Stimulated activated CD4-positive, alpha-beta T cell treated with anti-CD3 and anti-CD28 coated beads, Interleukin-1b, Interleukin-23, amount 100 ng/mL, for 24 hours (primary cell): Measurements from ENCODE around the gene DOCK9.

Experiments used
- DNase-seq, 4 experiments: peaks; one replicate each; pipeline ENCODE4 v3.0.0-alpha.2; 2020; ENCODE audit warnings: low read depth in 4 of 4, low spot score in 1 of 4

DOCK9 gene

DNA sequence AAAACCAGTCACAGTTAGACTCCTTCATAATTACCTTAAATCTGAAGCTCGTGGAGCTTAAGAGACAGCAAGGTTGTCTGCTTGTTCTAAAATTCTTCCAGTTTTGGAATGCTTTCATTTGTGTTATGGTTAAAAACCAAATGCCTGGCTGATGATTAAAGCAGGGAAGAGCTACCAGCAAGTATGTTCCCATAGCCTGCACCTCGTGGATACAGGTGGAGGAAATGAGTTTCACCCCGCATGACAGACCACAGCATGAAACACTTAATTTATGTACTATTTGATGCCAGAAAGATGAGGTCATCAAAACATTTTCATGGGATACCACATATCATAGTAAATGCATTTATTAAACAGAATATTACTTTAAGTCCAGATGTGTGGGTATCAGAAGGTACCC is 416 bp upstream of the DOCK9 start:
- DNase-seq, result no peak

GRCh38 chr13:98976941-98977340 is 923 bp downstream of the DOCK9 start:
- DNase-seq, result no peak

DNA sequence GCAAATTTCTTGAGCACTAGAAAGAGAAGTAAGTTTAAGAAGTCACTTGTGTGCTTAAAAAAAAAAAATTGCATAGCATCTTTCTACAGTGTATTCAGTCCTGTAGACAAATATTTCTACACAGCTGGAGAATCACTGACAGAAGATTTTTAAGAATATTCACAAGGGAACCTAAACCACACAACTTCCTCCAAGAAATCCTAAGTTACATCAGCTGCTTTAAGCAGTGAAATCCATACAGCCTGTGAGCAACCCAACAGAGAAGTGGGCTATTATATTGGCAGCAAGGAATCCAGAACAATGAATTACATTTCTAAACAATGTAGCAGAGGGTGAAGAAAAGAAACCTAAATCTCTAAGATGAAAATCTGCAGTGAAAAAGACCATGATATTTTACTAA is 1.5 kb downstream of the DOCK9 start:
- DNase-seq, result no peak

DNA sequence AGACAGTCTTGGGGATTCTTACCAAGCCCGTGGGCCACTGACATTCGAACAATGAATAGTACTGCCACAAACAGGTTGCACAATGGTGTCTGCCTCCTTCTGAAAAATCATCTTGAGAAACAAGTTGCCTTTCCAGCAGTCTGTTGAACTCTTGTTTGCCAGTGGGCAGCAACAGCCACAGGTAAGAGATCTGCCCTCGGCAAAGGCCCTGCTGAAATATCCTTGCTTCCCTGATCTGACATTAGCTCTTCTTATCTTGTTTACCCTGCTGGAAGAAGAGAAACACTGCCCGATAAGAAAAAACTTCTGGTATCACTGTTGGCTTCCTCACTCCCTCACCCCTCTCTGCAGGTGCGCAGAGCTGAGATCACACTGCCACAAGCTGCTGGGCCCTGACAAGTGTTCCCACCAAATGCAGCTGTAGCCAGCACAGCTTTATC is 2.0 kb downstream of the DOCK9 start:
- DNase-seq, result no peak

DNA sequence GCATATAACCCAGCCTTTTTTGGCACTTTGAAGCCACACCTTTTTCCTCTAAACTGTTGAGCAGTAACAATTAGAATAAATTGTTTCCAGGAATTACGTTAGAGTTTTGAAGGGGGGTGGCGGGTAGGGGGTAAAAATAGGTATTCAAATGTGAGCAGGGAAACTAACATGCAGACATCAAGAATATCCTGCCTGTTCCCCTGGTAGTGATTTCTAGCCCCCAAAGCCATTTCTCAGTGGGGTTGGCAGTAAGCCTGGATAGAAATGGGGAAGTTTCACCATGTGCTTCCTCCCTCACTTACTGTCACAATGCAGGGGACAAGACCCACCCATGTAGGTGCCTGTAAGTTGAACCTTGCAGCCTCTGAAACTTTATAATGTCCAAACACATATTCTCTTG is 3.8 kb downstream of the DOCK9 start:
- DNase-seq, result no peak

- DNase-seq, result no peak
Observed at GRCh38 chr13:98972627-98973026, 5.2 kb downstream of the DOCK9 start.

DNA sequence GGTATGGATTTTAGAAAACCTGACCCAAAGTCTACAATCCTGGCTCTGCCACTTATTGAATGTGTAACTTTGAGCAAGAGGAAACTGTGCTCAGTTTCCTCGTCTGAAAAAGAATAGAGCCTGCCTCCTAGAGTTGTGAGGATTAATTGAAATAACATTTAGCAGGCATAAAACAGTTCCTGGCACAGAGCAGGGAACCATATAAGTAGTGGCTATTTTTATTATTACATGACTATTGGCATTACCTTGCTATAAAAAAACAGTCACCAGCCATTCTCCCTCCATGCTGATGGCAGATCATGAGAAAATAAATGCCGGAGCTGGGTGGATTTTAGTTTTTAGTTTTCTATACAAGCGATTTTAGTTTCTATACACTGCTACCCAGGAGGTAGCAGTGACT is 5.8 kb downstream of the DOCK9 start:
- no peak for DNase-seq

- DNase-seq, result no peak
Observed at GRCh38 chr13:98970330-98970729, 7.5 kb downstream of the DOCK9 start.

DNA sequence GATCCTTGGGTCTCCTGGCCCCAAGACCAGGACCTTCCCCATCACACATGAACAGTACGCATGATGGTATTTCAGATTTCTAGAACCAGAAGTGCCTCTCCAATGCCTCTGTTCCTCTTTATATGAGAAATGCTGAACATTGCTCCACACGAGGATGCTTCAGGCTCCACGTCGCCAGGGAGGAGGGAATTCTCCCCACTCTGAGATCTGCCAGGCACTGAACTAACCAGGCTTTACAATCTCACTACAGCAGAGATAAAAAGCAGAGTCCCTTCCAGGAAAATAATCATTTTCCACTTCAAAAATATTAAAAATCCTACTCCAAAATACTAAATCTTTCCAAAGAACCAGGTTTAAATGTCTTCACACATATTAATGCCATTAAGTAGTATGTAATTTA is 10.4 kb downstream of the DOCK9 start:
- DNase-seq, result no peak

DNA sequence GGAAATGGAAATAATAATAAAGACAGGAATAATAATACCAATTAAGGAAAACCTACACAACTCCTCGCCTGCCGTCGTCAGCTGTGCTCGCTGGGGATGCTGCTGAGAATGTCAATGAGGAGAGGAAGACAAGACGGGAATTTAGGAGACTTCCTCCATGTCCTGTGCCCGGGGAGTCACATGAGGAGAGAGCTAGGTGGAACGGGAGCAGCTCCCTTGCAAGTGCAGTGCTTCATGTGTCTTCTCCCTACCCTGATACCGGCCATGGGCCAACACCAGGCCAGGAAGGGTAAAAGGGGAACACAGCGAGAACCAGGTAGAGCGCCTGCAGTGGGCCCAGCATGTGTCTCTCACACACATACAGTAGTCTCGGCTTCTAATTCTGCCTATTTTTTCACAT is 11.8 kb downstream of the DOCK9 start:
- no peak for DNase-seq

GRCh38 chr13:98965325-98965724 is 12.5 kb downstream of the DOCK9 start:
- no peak for DNase-seq

- DNase-seq, result no peak
Observed at GRCh38 chr13:98963917-98964316, 13.9 kb downstream of the DOCK9 start.

DNA sequence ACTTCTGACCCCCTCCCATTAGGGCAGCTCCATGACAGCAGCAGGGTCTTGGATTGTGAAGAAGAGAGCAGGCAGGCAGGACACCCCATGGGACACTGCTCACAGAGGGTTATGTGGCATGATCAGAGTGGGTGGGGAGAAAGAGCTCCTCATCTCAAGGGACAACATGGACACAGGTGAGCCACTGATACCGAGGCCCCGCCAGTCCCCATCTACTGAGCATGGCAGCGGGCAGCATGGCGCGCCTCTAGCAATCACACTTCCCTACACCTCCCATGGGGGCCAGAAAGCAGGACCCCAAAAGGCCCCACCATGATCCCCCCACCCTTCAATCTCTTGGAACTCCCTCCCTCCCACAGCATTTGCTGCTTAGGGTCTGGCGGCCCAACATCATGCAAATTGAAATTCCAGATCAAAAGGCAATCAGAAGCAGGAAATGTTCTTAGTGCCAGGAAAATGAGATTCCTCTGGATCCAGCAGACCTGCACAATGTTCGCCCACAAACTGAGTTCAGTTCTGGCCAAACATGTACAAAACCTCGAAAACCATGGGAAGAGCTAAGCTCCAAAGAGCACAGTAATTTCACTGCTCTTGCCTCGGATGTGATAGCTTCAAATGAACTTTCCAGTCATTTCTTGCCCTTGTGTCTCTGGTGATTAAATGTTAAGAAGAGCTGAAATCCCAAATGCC is 14.8 kb downstream of the DOCK9 start:
- DNase-seq, result no peak

DNA sequence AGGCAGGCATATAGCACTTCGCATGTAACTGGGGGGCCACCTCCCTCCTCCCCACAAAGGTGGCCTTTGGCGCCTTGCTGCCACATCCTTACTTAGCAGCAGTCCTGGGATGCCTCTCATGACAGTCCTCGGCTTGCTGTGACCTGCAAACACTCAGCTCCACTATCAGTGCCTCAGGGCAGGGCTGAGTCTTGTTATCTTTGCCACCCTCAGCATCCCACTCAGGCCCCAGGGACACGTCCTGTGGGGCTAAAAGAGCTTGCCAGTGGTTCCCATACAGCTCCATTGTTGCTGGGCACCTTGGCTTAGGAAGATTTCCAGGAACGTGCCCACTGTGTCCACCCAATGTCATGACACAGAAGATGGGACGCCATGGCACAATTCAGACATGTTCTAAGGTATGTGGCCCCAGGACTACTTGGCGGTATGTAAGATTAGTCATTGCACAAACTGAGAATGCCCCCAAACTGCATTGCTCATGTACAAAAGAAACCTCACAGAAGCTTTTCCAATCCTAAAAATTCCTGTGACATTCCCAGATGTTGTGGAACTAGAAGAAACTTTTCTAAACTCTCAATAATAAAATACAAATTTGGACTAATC is 16.3 kb downstream of the DOCK9 start:
- no peak for DNase-seq

GRCh38 chr13:98960606-98961502 is 17.0 kb downstream of the DOCK9 start:
- DNase-seq, result no peak

- no peak for DNase-seq
Observed at GRCh38 chr13:98959786-98960605, 17.9 kb downstream of the DOCK9 start.

- no peak for DNase-seq
Observed at GRCh38 chr13:98959291-98959690, 18.6 kb downstream of the DOCK9 start.

GRCh38 chr13:98958443-98958794 is 19.4 kb downstream of the DOCK9 start:
- DNase-seq, result no peak

DNA sequence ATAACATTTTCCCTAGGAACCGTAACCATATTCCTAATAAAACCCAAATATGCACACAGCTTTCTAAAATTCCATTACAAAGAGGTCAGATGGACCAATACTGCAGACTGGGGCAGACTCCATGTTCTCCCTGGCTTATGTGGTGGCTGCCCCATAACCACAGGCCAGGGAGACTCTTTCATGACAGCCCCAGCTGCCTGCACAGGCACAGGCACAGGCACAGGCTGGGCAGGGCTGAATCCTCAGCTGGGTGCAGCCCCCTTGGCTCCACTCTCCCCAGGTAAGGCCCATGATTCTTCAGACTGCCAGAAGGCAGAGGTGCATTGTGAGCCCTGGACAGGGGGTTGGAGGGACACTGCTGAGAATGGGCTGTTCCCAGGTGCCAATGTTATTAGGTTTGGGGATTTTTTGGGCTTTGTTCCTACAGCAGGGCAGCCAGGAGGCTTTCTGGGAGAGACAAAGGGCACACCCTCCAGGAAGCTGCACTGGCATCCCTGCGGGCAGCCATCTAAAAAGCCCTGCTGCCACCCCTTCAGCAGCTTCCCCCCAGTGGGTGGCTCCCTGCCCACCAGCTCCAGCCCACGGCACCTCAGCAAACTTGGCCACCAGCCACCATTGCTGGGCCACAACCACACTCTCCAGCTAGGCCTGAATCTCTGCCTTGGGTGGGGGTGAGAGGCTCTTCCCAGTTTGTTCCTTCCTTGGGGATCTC is 20.0 kb downstream of the DOCK9 start:
- DNase-seq, result no peak

- no peak for DNase-seq
Observed at GRCh38 chr13:98955336-98955735, 22.5 kb downstream of the DOCK9 start.

GRCh38 chr13:98954313-98954712 is 23.6 kb downstream of the DOCK9 start:
- no peak for DNase-seq
